Stomach (tissue), 4 donors: Measurements from ENCODE around the gene GIMAP8.

ENCODE experiments used
- CTCF ChIP-seq, 7 experiments: fragments of 450-650 bp in 4 of 7; fragments of 200-600 bp in 3 of 7; sonication (generic) in 3 of 7; IDR thresholded peaks; one replicate each; pipeline ENCODE4 v1.5.1; 2016 to 2019; ENCODE audit warnings: antibody characterized with exemption in 7 of 7, control low read depth in 2 of 7, mild to moderate bottlenecking in 1 of 7
- EP300 ChIP-seq: sonication (generic); formaldehyde crosslinking; IDR thresholded peaks from one replicate; pipeline ENCODE4 v1.6.1; 2017; ENCODE audit warnings: antibody characterized with exemption
- POLR2A ChIP-seq, 4 donors: fragments of 450-650 bp; IDR thresholded peaks; one replicate each; pipeline ENCODE4 v1.6.1; 2016; ENCODE audit warnings: antibody characterized with exemption in 4 of 4, control low read depth in 2 of 4, mild to moderate bottlenecking in 1 of 4, moderate library complexity in 1 of 4

GRCh38 chr7:150435047-150435389 lies 15.4 kb upstream of the GIMAP8 start:
- no peak for TF ChIP-seq CTCF (IDR thresholded peaks at IDR 0.05)
- no peak for TF ChIP-seq EP300
- no peak for TF ChIP-seq POLR2A (IDR thresholded peaks at IDR 0.05)
